ENCODE data around the gene RANBP1. TPM values are rescaled to one million over a fixed set of nuclear protein-coding genes. Genes with fewer than 3 reads are reported as not detected.
A peak's percentile ranks its signal among the peaks of the same experiment; 100 is the strongest.

RANBP1 gene
- total RNA-seq, 3 donors from 2014 or later, result 58.4 to 102 (median 66.0) TPM

DNA sequence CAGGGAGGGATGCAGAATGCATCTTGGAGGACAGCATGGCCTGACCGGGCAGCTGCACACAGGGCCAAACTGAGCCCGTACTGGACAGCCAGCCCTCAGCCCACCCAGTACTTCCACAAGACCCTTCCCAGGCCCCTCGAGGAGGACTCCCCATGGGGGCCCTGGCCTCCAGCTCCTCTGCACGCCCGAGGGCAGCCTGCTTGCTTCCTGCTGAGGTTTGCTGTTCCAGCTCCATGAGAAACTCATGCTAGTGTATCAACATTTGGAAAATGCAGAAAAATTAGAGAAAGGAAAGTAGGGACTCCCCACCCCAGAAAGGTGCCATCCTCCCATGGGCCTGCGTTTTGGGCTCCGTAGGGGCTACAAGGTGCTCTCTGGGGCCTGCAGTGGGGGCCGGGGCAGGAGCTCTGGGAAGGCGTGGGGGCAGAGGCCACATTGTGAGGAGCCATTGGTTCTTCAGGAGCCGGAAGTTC is 56.3 kb downstream of the RANBP1 start:
- Histone ChIP-seq H3K9me3 (no peaks in the 10 kb centered on the region), H3K4me1 (ENCODE audit: low read depth) (no peaks in the 10 kb centered on the region), H3K4me3 (no peak overlapping the region), H3K36me3 (ENCODE audit: low read depth) (no peaks in the 10 kb centered on the region)
- DNase-seq (no peak), ATAC-seq (no peak)
- TF ChIP-seq, protein P1, sequence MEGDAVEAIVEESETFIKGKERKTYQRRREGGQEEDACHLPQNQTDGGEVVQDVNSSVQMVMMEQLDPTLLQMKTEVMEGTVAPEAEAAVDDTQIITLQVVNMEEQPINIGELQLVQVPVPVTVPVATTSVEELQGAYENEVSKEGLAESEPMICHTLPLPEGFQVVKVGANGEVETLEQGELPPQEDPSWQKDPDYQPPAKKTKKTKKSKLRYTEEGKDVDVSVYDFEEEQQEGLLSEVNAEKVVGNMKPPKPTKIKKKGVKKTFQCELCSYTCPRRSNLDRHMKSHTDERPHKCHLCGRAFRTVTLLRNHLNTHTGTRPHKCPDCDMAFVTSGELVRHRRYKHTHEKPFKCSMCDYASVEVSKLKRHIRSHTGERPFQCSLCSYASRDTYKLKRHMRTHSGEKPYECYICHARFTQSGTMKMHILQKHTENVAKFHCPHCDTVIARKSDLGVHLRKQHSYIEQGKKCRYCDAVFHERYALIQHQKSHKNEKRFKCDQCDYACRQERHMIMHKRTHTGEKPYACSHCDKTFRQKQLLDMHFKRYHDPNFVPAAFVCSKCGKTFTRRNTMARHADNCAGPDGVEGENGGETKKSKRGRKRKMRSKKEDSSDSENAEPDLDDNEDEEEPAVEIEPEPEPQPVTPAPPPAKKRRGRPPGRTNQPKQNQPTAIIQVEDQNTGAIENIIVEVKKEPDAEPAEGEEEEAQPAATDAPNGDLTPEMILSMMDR (IDR thresholded peaks at IDR 0.05), result no peak
- intact Hi-C loops (cut with DNase I, micrococcal nuclease), result no loop called here

DNA sequence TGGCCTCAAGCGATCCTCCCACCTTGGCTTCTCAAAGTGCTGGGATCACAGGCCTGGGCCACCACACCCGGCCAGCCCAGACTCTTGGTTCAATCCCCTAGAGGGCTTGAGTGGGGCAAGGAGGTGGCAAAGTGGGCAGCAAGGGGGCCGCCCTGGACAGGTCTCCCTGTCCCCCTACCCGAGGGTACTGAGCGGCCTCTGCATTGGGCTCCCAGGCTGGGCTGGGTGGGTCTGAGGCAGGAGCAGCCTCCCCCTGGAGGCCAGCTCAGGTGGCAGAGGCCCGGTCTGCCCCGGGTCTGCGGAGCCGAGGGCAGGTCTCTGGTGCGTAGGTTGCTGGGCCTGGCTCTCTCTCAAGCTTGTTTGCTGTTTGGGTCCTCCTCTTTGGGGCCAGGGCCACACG is 57.3 kb downstream of the RANBP1 start:
- no peaks in the 10 kb centered on the region for H3K4me1 ChIP-seq (ENCODE audit: low read depth)
- DNase-seq (no peak), ATAC-seq (no peak)
- H3K4me3 ChIP-seq, result no peak overlapping the region
- H3K9me3 ChIP-seq, result no peaks in the 10 kb centered on the region
- TF ChIP-seq, protein P1 (IDR thresholded peaks at IDR 0.05), result no peak
- intact Hi-C loops (cut with DNase I, micrococcal nuclease), result no loop called here
- no peaks in the 10 kb centered on the region for H3K36me3 ChIP-seq (ENCODE audit: low read depth)

DNA sequence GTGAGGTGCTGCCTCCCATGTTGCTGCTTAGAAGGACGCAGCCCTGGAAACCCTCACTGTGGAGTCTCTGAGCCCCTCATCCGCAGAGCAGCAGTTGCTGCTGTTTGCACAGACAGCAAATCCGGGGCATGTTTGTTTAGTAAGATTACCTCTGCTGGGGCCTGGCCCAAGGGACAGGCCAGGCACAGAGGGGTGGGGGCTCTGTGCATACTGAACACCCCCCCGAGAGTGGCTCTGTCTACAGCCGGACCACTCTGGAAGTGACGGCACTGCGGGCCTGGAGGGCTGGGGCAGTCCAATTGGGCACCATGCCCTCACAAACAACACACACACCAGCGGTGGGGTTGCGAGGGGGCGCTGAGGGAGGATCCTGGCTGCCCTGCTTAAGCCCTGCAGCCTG is 57.9 kb downstream of the RANBP1 start:
- Histone ChIP-seq H3K9me3 (no peaks in the 10 kb centered on the region), H3K36me3 (ENCODE audit: low read depth) (no peaks in the 10 kb centered on the region), H3K4me3 (no peak overlapping the region), H3K4me1 (ENCODE audit: low read depth) (no peaks in the 10 kb centered on the region)
- DNase-seq (no peak), ATAC-seq (no peak)
- intact Hi-C loops (cut with DNase I, micrococcal nuclease), result no loop called here
- TF ChIP-seq, protein P1 (IDR thresholded peaks at IDR 0.05), result no peak

DNA sequence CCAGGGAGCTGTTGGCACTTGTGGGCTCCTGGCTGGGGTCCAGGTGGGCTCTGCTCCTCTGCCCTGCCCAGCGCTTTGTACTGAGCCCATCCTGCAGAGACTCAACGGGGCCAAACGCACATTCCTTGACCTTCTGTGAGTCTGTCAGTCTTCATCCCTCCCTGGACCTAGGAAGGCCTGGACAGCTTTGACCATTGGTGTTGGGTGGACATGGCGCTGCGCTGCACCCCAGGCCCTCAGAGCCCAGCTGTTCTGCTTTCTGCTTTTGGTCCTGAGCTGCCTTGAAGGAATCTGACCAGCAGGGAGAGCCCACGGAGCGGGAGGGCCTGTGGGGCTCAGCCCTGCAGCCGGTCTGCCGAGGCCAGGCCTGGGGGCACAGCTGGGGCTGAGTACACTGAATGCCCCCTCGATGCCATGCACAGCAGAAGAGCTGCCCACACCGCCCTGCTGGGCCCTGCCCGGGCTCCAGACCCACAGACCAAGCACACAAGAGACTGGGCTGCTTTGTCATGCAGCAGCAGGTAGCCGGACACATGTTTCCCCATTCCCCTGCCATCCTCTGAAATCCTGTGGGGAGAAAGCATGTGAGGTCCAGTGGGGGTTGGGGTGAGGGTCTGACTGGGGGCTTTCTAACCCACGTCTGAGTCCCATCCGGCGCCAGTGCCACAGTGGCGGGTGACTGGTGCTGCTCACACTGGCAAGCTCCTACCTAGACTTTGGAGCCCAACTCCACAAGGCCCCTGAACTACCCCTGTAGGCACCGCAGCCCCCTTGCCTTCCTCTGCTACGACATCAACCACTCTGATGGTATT is 59.1 kb downstream of the RANBP1 start:
- no peaks in the 10 kb centered on the region for H3K9me3 ChIP-seq
- no peak overlapping the region for H3K4me3 ChIP-seq
- TF ChIP-seq, protein P1 (IDR thresholded peaks at IDR 0.05), result no peak
- ATAC-seq (peak; percentile 29), DNase-seq (no peak)
- H3K36me3 ChIP-seq (ENCODE audit: low read depth), result no peaks in the 10 kb centered on the region
- intact Hi-C loops (cut with DNase I, micrococcal nuclease), result no loop called here
- H3K4me1 ChIP-seq (ENCODE audit: low read depth), result no peaks in the 10 kb centered on the region

DNA sequence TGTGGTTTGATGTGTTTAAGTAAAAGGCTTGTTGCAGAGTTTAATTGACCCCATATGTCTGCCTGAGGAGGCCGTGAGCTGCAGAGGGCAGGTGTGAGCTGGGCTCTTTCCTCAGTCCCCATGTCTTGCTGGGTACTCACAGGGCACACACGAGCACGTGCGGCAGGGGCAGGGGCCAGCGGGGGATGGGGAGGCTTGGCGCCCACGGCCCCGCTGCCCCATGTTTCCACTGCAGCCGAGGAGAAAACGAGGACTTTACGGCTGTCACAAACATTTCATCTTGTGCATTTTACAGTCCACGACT is 59.6 kb downstream of the RANBP1 start:
- Histone ChIP-seq H3K4me1 (ENCODE audit: low read depth) (no peaks in the 10 kb centered on the region), H3K9me3 (no peaks in the 10 kb centered on the region), H3K4me3 (no peak overlapping the region), H3K36me3 (ENCODE audit: low read depth) (no peaks in the 10 kb centered on the region)
- ATAC-seq (no peak), DNase-seq (no peak)
- intact Hi-C loops (cut with DNase I, micrococcal nuclease), result no loop called here
- TF ChIP-seq, protein P1 (IDR thresholded peaks at IDR 0.05), result no peak
